ENCODE data around the gene SLC26A2. TPM values are rescaled to one million over a fixed set of nuclear protein-coding genes. Genes with fewer than 3 reads are reported as not detected.

SLC26A2 gene
- total and polyA plus RNA-seq, 4 experiments from 2014 or later: 1.4 to 14.3 (median 9.1) TPM

- intact Hi-C loops (cut with micrococcal nuclease): no loop called here
- Histone ChIP-seq H3K4me1 (ENCODE audit: insufficient read depth, low read length) (peaks cover 27% of the 10 kb centered on the region), H3K9me3 (ENCODE audit: control insufficient read depth in 1 of 2, low read length in 2 of 2) (no peaks in the 10 kb centered on the region), H3K27ac (ENCODE audit: low read depth, low read length) (no peak overlapping the region), H3K27me3 (ENCODE audit: insufficient read depth, low read length) (no peaks in the 10 kb centered on the region), H3K36me3 (ENCODE audit: insufficient read depth, low read length) (no peaks in the 10 kb centered on the region), H3K4me3 (ENCODE audit: low read length in 2 of 2) (no peak overlapping the region)
- peaks cover 23 to 35% (median 29%) of the 10 kb centered on the region in 4 donors for H3K4me1 Mint-ChIP-seq
- H3K27me3 Mint-ChIP-seq: no peaks in the 10 kb centered on the region
- POLR2A ChIA-PET (ENCODE audit: partially characterized antibody): no interaction called here
- CTCF ChIA-PET (ENCODE audit: partially characterized antibody): interaction anchor here (0.8 to 3.0 kb wide), 10 partner anchors 11 to 587 kb away, joined by 3 to 18 read pairs (median 4); no protein-coding TSS in a partner anchor
- DNase-seq: no peak
- H3K4me3 Mint-ChIP-seq: no peak overlapping the region
- peaks cover 0 to 7% of the 10 kb centered on the region in 2 donors for H3K36me3 Mint-ChIP-seq
- H3K9me3 Mint-ChIP-seq: no peaks in the 10 kb centered on the region
- H3K27ac Mint-ChIP-seq: peak overlapping the region in 2 of 7 donors; percentile 29 to 57
Measured at GRCh38 chr5:149957855-149958254, 2.7 kb upstream of the SLC26A2 start.

GRCh38 chr5:149959406-149960236 is 937 bp upstream of the SLC26A2 start:
- intact Hi-C loops (cut with micrococcal nuclease): loop anchor here (1.0 to 10.0 kb wide), 3 partner anchors 41 to 615 kb away; partner anchors contain the start of genes GRPEL2, HMGXB3 and TIGD6
- Mint-ChIP-seq H3K27me3 (no peaks in the 10 kb centered on the region), H3K4me1 (peaks cover 26 to 35% (median 30%) of the 10 kb centered on the region in 4 donors), H3K9me3 (no peaks in the 10 kb centered on the region), H3K4me3 (peak overlapping the region; percentile 93 to 99 (median 98)), H3K27ac (peak overlapping the region; percentile 91 to 100 (median 98)), H3K36me3 (peaks cover 0 to 7% of the 10 kb centered on the region in 2 donors)
- no peaks in the 10 kb centered on the region for H3K36me3 ChIP-seq (ENCODE audit: insufficient read depth, low read length)
- POLR2A ChIA-PET (ENCODE audit: partially characterized antibody): interaction anchor here (0.8 to 3.0 kb wide), 6 partner anchors 9 to 719 kb away, joined by 3 to 35 read pairs (median 4); partner anchors contain the start of genes HMGXB3, PPARGC1B and TIGD6
- CTCF ChIA-PET (ENCODE audit: partially characterized antibody): interaction anchor here (0.8 to 5.0 kb wide), 19 partner anchors 8 to 496 kb away, joined by 3 to 51 read pairs (median 6); partner anchors contain the start of genes HMGXB3 and TIGD6
- H3K9me3 ChIP-seq (ENCODE audit: control insufficient read depth in 1 of 2, low read length in 2 of 2): no peaks in the 10 kb centered on the region
- DNase-seq: peak; percentile 37 to 79 (median 41)
- no peaks in the 10 kb centered on the region for H3K27me3 ChIP-seq (ENCODE audit: insufficient read depth, low read length)
- H3K4me1 ChIP-seq (ENCODE audit: insufficient read depth, low read length): peaks cover 27% of the 10 kb centered on the region
- H3K27ac ChIP-seq (ENCODE audit: low read depth, low read length): peak overlapping the region; percentile 72
- peak overlapping the region; percentile 80 to 84 for H3K4me3 ChIP-seq (ENCODE audit: low read length in 2 of 2)

- Mint-ChIP-seq H3K9me3 (no peaks in the 10 kb centered on the region), H3K4me3 (peak overlapping the region; percentile 85 to 99 (median 96)), H3K27me3 (no peaks in the 10 kb centered on the region), H3K4me1 (peaks cover 27 to 39% (median 31%) of the 10 kb centered on the region in 4 donors), H3K36me3 (peaks cover 0 to 7% of the 10 kb centered on the region in 2 donors), H3K27ac (peak overlapping the region; percentile 61 to 91 (median 85))
- ChIA-PET POLR2A (ENCODE audit: partially characterized antibody) (interaction anchor here (0.9 to 3.0 kb wide), 4 partner anchors 39 to 721 kb away, joined by 3 to 35 read pairs (median 4); partner anchors contain the start of genes HMGXB3 and TIGD6), CTCF (ENCODE audit: partially characterized antibody) (interaction anchor here (0.9 to 5.0 kb wide), 8 partner anchors 11 to 327 kb away, joined by 3 to 51 read pairs (median 6); partner anchors contain the start of genes HMGXB3 and TIGD6)
- intact Hi-C loops (cut with micrococcal nuclease): loop anchor here (10.0 kb wide), 1 partner anchor 616 kb away; the partner anchor contains the start of gene GRPEL2
- no peaks in the 10 kb centered on the region for H3K9me3 ChIP-seq (ENCODE audit: control insufficient read depth in 1 of 2, low read length in 2 of 2)
- H3K27me3 ChIP-seq (ENCODE audit: insufficient read depth, low read length): no peaks in the 10 kb centered on the region
- peaks cover 27% of the 10 kb centered on the region for H3K4me1 ChIP-seq (ENCODE audit: insufficient read depth, low read length)
- no peaks in the 10 kb centered on the region for H3K36me3 ChIP-seq (ENCODE audit: insufficient read depth, low read length)
- H3K4me3 ChIP-seq (ENCODE audit: low read length in 2 of 2): peak overlapping the region; percentile 25 to 84
- peak overlapping the region; percentile 72 for H3K27ac ChIP-seq (ENCODE audit: low read depth, low read length)
- peak in 1 of 5 donors; percentile 1 for DNase-seq
Measured at GRCh38 chr5:149961186-149961685, 678 bp downstream of the SLC26A2 start.

- H3K4me1 Mint-ChIP-seq: peaks cover 27 to 39% (median 31%) of the 10 kb centered on the region in 4 donors
- Histone ChIP-seq H3K4me1 (ENCODE audit: insufficient read depth, low read length) (peaks cover 27% of the 10 kb centered on the region), H3K27me3 (ENCODE audit: insufficient read depth, low read length) (no peaks in the 10 kb centered on the region), H3K36me3 (ENCODE audit: insufficient read depth, low read length) (no peaks in the 10 kb centered on the region), H3K4me3 (ENCODE audit: low read length in 2 of 2) (no peak overlapping the region), H3K27ac (ENCODE audit: low read depth, low read length) (no peak overlapping the region), H3K9me3 (ENCODE audit: control insufficient read depth in 1 of 2, low read length in 2 of 2) (no peaks in the 10 kb centered on the region)
- H3K27me3 Mint-ChIP-seq: no peaks in the 10 kb centered on the region
- intact Hi-C loops (cut with micrococcal nuclease): loop anchor here (10.0 kb wide), 1 partner anchor 617 kb away; the partner anchor contains the start of gene GRPEL2
- POLR2A ChIA-PET (ENCODE audit: partially characterized antibody): interaction anchor here (0.6 to 0.9 kb wide), 3 partner anchors 39 to 236 kb away, joined by 3 to 4 read pairs (median 3); partner anchors contain the start of genes HMGXB3 and TIGD6
- H3K9me3 Mint-ChIP-seq: no peaks in the 10 kb centered on the region
- H3K36me3 Mint-ChIP-seq: peaks cover 0 to 7% of the 10 kb centered on the region in 2 donors
- DNase-seq: peak in 2 of 5 donors; percentile 6 to 8
- CTCF ChIA-PET (ENCODE audit: partially characterized antibody): interaction anchor here (0.8 to 5.0 kb wide), 12 partner anchors 10 to 328 kb away, joined by 3 to 51 read pairs (median 6); partner anchors contain the start of genes HMGXB3 and TIGD6
- peak overlapping the region; percentile 85 to 99 (median 96) for H3K4me3 Mint-ChIP-seq
- peak overlapping the region in 4 of 7 donors; percentile 19 to 91 (median 67) for H3K27ac Mint-ChIP-seq
Measured at GRCh38 chr5:149961957-149962409, 1.4 kb downstream of the SLC26A2 start.

- Histone ChIP-seq H3K27ac (ENCODE audit: low read depth, low read length) (no peak overlapping the region), H3K4me3 (ENCODE audit: low read length in 2 of 2) (no peak overlapping the region), H3K36me3 (ENCODE audit: insufficient read depth, low read length) (no peaks in the 10 kb centered on the region), H3K27me3 (ENCODE audit: insufficient read depth, low read length) (no peaks in the 10 kb centered on the region), H3K4me1 (ENCODE audit: insufficient read depth, low read length) (peaks cover 27% of the 10 kb centered on the region), H3K9me3 (ENCODE audit: control insufficient read depth in 1 of 2, low read length in 2 of 2) (no peaks in the 10 kb centered on the region)
- Mint-ChIP-seq H3K27ac (peak overlapping the region in 3 of 7 donors; percentile 19 to 91 (median 55)), H3K9me3 (no peaks in the 10 kb centered on the region), H3K4me1 (peaks cover 27 to 39% (median 31%) of the 10 kb centered on the region in 4 donors), H3K36me3 (peaks cover 0 to 7% of the 10 kb centered on the region in 2 donors), H3K4me3 (peak overlapping the region in 3 of 8 donors; percentile 25 to 47 (median 32)), H3K27me3 (no peaks in the 10 kb centered on the region)
- intact Hi-C loops (cut with micrococcal nuclease): loop anchor here (10.0 kb wide), 1 partner anchor 618 kb away; the partner anchor contains the start of gene GRPEL2
- ChIA-PET POLR2A (ENCODE audit: partially characterized antibody) (no interaction called here), CTCF (ENCODE audit: partially characterized antibody) (interaction anchor here (0.6 to 5.0 kb wide), 12 partner anchors 9 to 329 kb away, joined by 3 to 51 read pairs (median 6); no protein-coding TSS in a partner anchor)
- no peak for DNase-seq
Measured at GRCh38 chr5:149962601-149963300, 2.2 kb downstream of the SLC26A2 start.

GRCh38 chr5:149963729-149964128 is 3.2 kb downstream of the SLC26A2 start:
- POLR2A ChIA-PET (ENCODE audit: partially characterized antibody): no interaction called here
- H3K4me1 Mint-ChIP-seq: peaks cover 27 to 39% (median 30%) of the 10 kb centered on the region in 4 donors
- no peaks in the 10 kb centered on the region for H3K36me3 ChIP-seq (ENCODE audit: insufficient read depth, low read length)
- H3K4me3 ChIP-seq (ENCODE audit: low read length in 2 of 2): no peak overlapping the region
- no peaks in the 10 kb centered on the region for H3K9me3 ChIP-seq (ENCODE audit: control insufficient read depth in 1 of 2, low read length in 2 of 2)
- H3K27ac ChIP-seq (ENCODE audit: low read depth, low read length): no peak overlapping the region
- H3K4me3 Mint-ChIP-seq: no peak overlapping the region
- CTCF ChIA-PET (ENCODE audit: partially characterized antibody): no interaction called here
- intact Hi-C loops (cut with micrococcal nuclease): loop anchor here (10.0 kb wide), 1 partner anchor 619 kb away; the partner anchor contains the start of gene GRPEL2
- H3K4me1 ChIP-seq (ENCODE audit: insufficient read depth, low read length): peaks cover 27% of the 10 kb centered on the region
- no peak overlapping the region for H3K27ac Mint-ChIP-seq
- no peaks in the 10 kb centered on the region for H3K9me3 Mint-ChIP-seq
- peaks cover 0 to 7% of the 10 kb centered on the region in 2 donors for H3K36me3 Mint-ChIP-seq
- H3K27me3 Mint-ChIP-seq: no peaks in the 10 kb centered on the region
- H3K27me3 ChIP-seq (ENCODE audit: insufficient read depth, low read length): no peaks in the 10 kb centered on the region
- no peak for DNase-seq

Measured in CD4-positive, alpha-beta memory T cell (primary cell).